CD4-positive, alpha-beta T cell treated with Interleukin-1 beta for 1 hour (primary cell): ENCODE results near the gene DPP6.

ENCODE experiments used
- DNase-seq, 2 donors: peaks; one replicate each; pipeline ENCODE4 v3.0.0-alpha.2; 2020 to 2022

The DPP6 gene

DNA sequence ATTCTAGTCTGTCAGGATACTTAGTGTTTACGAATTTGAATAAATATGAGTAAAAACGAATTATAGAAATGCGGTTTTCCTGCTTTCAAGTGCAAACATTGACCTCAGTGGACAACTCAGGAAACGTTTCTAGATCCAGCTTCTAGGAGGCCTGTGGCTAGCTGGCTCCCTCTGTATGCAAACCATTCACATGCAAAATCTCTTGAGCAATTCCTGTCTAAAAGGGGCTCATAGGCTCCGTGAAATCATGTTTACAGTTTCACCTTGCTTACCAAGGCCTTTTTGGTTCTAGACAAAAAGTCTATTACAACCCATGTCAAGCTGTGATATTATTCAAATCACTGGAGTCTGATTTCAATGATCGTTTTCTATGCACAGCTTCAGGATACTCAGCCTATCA, 364.5 kb downstream of the DPP6 start:
- no peak for DNase-seq

DNA sequence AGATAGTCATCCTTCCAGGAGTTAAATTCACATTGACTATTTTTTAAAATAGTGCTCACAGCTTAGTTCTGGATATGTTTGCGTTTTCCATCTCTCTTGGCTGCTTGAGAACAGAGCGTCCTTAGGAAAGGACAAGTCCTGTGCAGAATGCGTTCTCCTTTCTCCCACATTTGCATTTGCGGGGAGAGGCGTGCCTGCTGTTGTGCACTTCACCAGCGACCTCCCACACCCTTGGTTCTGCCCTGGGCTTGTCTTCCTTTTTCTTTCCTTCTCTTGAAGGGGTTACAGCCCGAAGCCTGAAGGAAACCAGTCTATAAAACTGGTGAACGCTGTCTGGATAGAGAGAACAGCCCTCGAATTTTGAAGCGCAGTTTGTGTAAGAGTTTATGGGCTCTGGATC, 367.1 kb downstream of the DPP6 start:
- DNase-seq: no peak

DNA sequence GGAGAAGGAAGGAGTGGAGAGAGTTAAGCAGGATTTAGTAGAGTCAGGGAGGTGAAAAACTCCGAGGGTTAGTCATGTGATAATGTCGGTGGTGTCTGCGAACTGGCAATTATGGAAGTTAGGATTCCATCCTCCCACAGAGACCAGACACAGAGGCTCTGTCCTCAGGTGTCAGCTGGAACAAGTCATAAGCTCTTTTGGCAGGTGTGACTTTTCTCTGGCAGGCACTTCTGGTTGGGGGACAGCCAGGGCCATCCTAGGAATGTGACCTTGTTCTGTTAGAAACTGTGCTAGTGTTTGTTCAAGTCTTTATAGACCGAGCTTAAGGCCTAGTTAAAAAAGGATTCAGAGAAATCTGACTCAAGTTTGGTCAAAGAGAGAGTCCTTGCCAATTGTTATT, 371.0 kb downstream of the DPP6 start:
- DNase-seq: no peak

GRCh38 chr7:154424350-154424749, 372.2 kb downstream of the DPP6 start:
- no peak for DNase-seq

GRCh38 chr7:154425271-154425670, 373.1 kb downstream of the DPP6 start:
- no peak for DNase-seq

DNA sequence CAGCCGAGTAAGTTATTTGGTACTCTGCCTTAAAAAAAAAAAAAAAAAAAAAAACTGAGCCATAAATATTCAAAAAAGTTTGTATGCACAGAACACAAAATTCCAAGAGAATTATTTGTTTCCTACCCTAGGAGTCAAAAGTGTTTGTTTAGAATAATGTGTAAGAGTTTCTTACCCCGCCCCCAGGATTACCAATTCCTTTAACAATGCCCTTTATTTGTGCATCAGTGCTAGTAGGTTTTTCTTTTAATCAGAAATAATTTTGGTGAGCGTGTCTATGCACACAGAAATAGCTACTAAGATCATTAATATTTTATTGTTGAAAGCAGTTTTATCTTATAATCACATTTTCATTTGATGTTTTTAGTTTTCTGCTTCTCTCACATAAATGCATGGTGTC, 374.6 kb downstream of the DPP6 start:
- DNase-seq: no peak

- no peak for DNase-seq
These were observed 375.3 kb downstream of the DPP6 start for GRCh38 chr7:154427533-154427932.

DNA sequence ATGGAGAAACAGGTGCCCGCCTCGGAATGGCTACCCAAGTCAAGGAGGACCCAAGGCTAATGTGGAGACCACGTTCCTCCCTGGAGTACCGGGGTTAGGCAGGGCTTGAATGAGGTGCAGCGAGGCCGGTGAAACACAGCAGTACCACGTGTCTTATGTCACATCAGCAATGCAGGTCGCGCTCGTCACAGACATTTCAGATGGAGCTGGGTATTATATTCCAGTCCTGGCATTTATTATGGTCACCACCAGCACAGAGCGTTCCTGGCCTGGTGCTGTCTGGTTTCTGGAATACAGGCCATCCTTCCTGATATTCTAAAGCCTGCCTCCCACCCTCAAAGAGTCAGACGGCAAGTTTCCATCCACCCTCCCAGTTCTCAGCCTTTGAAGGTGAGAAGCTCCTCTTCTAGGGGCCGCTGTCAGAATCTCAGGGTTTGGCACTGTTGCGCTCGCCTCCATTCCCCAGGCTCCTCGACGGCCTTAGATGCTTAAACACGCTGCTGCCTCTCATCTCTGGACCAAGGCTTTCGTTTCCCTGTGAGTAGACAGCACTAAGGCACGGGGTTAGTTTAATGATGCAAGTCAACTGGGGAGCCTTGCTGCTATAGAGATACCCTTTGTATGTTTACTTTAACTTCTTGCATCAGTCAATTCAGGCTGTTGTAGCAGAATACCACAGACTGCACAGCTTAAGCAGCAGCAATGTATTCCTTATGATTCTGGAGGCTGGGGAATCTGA, 377.6 kb downstream of the DPP6 start:
- no peak for DNase-seq

DNA sequence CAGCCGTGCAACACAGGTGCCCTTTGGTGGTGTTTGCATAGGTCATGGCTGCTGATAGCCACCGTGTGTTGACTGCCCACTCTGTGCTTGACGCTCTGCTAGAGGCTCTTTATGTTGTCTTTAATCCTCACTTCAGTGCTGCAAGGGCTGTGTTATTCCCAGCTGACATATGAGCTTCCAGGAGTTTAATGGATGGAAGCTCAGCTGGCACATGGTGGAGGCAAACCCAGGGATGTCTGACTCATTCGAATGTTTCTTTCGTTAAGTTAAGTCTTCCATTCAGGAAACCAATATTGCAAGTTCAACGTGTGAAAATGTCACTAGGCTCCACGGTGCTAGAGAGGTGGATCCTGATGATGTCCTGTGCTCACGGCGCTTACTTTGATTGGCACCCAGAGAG, 378.4 kb downstream of the DPP6 start:
- DNase-seq: no peak

GRCh38 chr7:154431045-154431444, 378.8 kb downstream of the DPP6 start:
- no peak for DNase-seq

DNA sequence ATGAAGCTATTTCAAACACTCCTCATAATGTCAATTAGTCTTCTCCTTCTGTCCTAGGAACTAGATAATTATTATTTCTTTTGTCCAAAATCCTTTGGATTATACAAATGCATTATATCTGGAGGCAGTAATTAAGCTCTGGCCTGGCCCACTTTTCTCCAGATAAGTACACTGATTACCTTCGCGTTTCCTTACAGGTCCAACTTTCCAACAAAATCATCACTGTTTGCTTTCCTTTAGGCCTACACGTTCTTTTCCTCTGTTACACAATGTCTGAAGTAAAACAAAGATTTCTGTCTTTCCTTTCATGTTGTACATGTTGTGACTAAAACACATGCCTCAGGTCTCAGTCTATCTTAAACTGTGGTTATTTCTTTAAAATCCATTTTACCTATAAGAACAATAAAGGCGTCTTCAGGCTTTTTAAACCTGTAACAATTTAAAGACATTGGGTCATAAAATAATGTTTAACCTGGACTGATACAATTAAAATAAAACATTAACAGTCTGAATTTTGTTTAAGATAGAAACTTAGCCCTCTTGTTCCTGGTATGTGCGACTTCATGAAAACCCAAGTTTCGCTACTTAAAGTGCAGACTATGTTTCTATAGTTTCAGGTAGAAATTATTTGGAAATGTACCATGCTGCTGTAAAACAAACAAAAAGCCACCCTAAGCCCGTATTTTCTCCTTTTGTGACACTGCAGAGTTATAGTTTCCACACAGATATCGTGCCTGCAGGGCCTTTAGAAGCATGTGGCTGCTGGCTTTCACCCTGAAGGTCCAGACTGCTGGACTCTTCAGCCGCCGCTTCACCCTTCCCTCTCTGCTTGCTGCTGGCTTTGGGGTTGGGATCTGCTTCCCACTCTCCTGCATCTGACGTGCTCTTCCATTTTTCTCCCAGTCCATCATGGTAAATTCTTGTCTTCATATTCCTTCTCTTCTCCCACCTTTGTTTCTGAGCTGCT, 381.7 kb downstream of the DPP6 start:
- DNase-seq: no peak

- no peak for DNase-seq
These were observed 384.4 kb downstream of the DPP6 start for GRCh38 chr7:154436560-154436959.

GRCh38 chr7:154437234-154437633, 385.0 kb downstream of the DPP6 start:
- no peak for DNase-seq

GRCh38 chr7:154438571-154439367, 386.6 kb downstream of the DPP6 start:
- no peak for DNase-seq

- DNase-seq: no peak
These were observed 387.9 kb downstream of the DPP6 start for GRCh38 chr7:154440058-154440457.

DNA sequence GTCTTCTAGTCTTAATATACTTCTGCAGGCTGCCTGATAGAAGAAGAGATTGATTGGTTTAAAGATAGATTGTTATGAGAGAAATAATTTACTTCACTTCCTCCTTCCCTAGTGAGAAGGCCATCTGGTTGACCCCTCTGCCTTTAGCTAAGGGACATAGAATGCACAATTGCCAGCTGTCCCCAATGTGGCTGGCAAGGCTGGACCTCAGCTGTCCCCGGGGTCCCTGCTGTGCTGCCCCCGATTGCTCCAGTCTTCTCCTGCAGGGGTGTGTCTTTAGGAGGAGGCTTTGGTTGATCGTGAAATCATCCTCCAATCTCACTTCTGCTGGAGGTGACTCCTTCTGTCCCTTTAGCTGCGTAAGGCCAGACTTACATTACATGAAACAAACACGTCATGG, 388.5 kb downstream of the DPP6 start:
- no peak for DNase-seq

GRCh38 chr7:154441811-154442210, 389.6 kb downstream of the DPP6 start:
- DNase-seq: no peak

DNA sequence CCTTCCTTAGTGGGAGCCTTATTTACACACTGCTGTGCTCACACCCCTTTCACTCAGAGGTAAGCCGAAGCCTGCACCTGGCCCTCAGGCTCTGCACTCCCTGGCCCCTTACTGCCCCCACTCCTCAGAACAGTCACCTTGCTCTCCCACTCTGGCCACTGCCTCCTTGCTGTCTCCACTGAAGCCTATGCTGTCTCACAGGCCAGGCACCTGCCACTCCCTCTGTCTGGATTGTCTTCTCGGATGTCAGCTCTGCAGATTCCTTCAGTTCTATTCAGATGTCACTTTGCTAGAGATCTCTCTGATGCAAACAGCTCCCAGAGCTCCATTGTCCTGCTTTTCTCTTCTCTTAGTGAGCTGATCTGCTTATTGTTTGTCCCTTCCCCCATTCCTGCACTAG, 390.7 kb downstream of the DPP6 start:
- DNase-seq: no peak

- DNase-seq: no peak
These were observed 398.3 kb downstream of the DPP6 start for GRCh38 chr7:154450451-154450850.

DNA sequence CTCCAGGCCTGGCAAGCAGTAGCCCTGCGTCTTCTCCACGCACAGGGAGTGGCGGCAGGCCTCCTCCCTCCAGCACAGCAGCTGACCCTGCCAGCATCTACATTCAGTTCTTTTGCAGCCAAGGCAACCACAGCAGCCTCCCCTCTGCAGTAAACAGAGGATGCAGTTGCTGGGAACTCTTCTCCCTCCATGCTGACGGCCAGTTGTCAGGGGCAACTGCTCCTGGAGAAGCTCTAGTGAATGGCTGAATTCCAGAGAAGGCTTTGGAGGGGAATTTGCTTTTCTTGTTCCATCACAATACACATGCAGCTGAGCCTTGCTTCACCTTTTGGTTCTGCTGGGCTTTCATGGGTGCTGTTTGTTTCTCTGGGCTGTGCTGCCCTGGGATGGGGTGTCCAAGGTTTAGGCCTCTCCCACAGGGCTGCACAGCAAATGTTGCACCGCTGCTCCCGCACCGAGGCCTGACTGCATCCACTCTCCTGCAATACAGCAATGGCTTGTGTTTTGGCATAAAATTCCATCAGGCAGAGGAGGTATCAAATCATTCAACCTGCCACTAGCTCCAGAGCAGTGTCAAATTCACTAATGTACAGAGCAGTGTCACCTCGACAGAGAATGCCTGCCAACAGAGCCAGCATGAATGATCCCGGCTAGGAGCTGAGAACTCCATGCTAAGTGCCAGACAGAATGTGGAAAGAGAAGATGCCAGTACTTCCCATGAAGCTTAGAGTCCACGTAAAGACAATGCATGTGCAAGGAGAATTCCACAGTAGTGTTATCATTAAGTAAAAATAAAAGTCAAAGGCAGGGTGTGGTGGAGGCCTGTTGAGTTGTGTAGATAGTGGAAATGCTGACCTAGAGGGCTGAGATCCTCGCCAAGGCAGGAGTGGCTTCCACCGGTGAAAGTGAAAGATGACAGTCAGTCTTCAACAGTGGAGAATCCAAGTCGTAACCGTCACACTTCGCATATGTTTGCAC, 399.6 kb downstream of the DPP6 start:
- no peak for DNase-seq

DNA sequence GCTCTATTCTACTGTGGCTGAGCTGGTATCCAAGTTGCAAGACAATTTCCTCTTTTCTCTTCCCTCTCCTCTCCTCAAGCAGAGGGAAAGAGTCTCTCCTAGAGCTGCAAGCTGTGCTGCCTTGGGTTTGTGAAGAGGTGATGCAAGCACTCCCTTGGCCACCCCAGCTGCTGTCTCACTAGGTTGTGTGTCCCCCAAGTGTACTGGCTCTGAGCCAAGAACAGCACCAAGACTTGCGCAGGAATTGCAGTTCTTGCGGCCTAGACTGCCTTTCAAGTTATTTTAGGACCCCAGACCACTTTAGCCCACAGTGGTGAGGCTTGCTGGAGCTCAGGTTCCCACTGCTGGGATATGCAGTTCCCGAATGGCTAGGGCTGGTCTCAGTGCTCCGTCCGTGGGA, 411.6 kb downstream of the DPP6 start:
- DNase-seq: no peak

GRCh38 chr7:154469652-154470051, 417.5 kb downstream of the DPP6 start:
- no peak for DNase-seq
